Epithelial cell of esophagus (primary cell): ENCODE results near the gene RLBP1.

Source experiments
- DNase-seq: peaks from one replicate; pipeline ENCODE4 v3.0.0; 2010; ENCODE audit warnings: low read depth
- H3K4me3 ChIP-seq: 2 replicates; pipeline ENCODE4 v1.5.1; 2011; ENCODE audit warnings: mild to moderate bottlenecking, low read length, control low read depth
- CTCF ChIP-seq: IDR thresholded peaks from 2 replicates; pipeline ENCODE4 v1.5.1; 2011; ENCODE audit warnings: low read depth, mild to moderate bottlenecking, low read length, control low read depth, inconsistent platforms; ENCODE audit not compliant: insufficient read depth; ENCODE audit errors: missing control alignments

The RLBP1 gene

DNA sequence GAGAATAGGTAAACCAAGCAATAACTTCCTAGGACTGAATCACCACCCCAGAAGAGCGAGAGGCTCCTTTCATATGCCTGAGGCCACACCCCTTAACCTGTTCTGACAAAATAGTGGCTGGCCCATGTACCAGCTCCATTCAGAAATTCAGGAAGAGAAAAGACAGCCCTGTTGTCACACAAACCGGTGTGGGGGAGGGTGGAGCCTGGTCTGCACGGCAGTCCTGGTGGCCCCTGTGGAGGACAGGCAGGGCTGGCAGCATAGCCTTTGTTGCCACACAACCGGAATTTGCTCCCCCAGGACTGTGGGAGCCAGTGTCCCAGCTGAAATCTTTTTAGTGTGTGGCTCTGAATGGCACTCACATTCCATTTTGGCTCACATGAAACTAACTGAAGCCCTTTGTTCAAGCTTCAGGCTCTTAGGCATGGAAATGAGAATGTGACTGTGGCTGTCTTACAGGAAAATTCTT, 23.8 kb downstream of the RLBP1 start:
- peak; percentile 81 for DNase-seq
- TF ChIP-seq CTCF, result no peak
- no peak overlapping the region for H3K4me3 ChIP-seq

DNA sequence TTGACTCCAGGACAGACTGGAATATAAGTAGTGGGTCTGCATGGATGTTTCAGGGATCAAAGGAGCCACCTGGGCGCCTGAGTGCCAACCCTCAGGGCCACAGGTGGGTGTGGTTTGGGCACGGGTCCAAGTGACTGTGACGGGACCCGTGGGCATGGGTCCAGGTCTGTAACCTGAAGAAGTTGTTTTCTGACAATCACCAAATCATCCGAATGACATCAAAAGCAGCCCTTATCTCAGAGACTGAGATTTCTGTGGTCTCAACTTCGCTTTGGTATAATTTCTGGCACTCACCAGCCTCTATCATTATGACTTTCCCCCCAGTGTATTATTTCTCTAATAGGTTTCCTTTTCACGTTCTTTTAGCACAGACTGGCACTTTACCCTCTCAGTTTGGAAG, 24.4 kb downstream of the RLBP1 start:
- DNase-seq, result peak; percentile 41
- no peak overlapping the region for H3K4me3 ChIP-seq
- TF ChIP-seq CTCF, result no peak

- TF ChIP-seq CTCF, result no peak
- no peak overlapping the region for H3K4me3 ChIP-seq
- no peak for DNase-seq
Measured at GRCh38 chr15:89196241-89196640, 25.1 kb downstream of the RLBP1 start.

DNA sequence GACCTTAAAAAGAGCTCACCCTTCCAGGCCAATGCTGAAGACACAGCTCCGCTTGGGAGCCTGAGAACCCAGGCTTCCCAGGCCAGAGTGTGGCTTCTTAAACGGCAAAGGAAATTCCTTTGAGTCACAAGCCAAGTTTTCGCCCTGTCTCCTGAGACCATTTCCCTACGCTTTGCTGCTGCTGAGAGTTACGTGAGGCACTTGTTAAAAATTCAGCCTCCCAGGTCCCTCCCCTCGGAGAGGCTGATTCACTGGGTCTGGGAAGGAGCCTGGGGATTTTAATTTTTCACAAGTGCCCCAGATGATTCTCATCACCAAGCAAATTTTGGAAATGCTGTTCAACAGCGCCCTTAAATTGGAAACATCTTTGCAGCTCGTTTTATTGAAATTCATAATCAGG, 25.5 kb downstream of the RLBP1 start:
- H3K4me3 ChIP-seq, result no peak overlapping the region
- TF ChIP-seq CTCF, result no peak
- DNase-seq, result no peak

GRCh38 chr15:89194608-89195007, 26.8 kb downstream of the RLBP1 start:
- DNase-seq, result peak; percentile 26
- no peak overlapping the region for H3K4me3 ChIP-seq
- TF ChIP-seq CTCF, result no peak

DNA sequence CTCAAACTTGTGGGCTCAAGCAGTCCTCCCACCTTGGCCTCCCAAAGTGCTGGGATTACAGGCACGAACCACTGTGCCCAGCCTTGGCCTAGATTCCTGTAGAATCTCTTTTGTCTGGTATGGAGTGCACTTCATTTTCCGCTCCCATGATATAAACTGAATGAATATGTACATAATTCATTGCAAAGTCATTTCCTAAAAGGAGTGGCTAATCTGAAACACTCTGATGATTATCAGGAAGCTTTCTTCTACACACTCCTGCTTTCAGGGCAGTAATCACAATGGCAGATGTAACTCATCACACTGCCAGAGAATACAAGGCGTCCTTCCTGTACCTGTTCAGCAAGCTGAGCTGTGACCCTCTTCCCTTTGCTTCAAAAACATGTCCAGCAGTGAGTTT, 28.6 kb downstream of the RLBP1 start:
- DNase-seq, result no peak
- TF ChIP-seq CTCF, result no peak
- H3K4me3 ChIP-seq, result no peak overlapping the region

GRCh38 chr15:89192136-89192535, 29.2 kb downstream of the RLBP1 start:
- no peak for DNase-seq
- TF ChIP-seq CTCF, result no peak
- H3K4me3 ChIP-seq, result no peak overlapping the region
